Right hindlimb (tissue), 1 donor: ENCODE data around the gene FAM193B.
"Not testable (repeated sequence)": the region's sequence is repeated elsewhere in the genome, so short reads cannot be mapped to it uniquely, and the experiment has no call there.

Source experiments
- DNase-seq: peaks from one replicate; pipeline ENCODE4 v3.0.0-alpha.2; 2018

Gene FAM193B

DNA sequence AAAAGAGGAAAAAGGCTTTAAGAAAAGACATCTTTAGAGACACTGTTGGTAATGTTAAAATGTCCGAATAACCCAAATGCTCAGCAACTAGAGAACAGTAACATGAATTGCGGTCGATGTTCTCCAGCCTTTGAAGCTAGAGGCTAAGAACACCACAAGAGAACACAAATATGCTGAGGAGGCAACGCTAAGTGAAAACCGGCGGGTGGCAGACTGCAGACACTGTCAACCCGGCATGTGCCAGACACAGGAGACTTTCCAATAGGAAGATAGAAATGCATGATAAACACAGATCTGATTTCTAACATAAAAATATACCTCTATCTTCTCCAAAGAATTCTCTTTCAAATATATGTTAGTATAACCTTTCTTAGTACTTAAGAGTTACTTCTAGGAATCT, 19.2 kb downstream of the FAM193B start:
- no peak for DNase-seq

DNA sequence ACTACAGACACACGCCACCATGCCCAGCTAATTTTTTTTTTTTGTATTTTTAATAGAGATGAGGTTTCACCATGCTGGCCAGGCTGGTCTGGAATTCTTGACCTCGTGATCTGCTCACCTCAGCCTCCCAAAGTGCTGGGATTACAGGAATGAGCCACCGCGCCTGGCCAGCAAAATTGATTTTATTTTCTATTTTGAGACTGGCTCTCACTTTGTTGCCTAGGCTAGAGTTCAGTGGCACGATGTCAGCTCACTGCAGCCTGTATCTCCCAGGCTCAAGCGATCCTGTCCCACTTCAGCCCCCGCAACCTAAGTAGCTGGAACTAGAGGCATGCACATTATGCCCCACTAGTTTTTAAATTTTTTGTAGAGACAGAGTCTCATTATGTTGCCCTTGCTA, 19.9 kb downstream of the FAM193B start:
- DNase-seq: not testable (repeated sequence)

DNA sequence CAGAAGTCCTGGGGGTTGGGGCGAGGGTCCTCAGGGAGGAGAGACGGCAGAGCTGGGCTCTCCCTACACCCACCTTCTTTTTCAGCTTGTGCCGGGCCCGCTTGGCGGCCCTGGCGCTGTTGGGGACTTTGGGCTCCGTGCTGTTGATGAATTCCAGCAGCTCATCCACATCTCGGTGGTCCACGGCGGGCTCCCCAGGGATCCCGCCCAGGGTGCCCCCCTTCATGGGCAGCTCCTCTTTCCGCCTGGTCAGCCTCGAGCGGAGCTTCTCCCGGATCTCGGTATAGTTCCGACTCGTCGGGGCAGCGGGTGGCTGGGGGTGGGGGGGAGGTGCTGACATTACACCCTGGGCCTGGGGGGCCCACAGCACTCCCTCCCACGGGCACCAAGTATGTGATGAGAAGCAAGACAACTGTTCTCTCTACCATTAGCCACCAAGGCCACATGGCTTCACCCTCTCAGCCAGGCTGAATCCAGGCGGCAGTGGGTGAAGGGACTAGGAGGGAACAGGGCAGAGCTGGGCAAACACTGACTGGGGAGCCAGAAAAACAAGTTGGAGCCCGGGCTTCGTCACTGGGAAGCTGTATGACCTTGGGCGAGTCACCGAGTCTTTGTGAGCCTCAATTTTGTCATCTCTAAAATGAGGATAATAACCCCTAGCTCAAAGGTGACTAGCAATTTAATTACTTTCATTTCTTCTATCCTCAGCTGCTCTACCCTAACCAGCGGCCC, 23.0 kb downstream of the FAM193B start:
- no peak for DNase-seq

DNA sequence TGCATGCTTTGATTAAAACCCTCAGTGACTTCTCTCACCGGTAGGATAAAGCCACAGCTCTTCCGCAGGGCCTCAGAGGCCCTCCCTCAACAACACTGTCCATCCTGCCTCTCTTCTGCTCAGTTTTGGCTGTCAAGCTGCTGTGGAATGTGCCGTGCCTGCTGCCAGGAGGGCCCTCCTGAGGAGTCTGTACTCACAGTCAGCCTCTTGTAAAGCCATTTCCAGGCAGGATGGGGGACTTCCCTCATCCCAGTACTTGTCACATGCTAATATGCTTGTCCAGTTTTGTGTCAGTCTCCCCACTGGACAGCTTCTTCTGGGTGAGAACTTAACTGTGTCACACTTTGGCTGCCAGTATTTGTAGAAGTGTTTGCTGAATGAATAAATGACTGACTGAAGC, 23.7 kb downstream of the FAM193B start:
- DNase-seq: peak; percentile 20

DNA sequence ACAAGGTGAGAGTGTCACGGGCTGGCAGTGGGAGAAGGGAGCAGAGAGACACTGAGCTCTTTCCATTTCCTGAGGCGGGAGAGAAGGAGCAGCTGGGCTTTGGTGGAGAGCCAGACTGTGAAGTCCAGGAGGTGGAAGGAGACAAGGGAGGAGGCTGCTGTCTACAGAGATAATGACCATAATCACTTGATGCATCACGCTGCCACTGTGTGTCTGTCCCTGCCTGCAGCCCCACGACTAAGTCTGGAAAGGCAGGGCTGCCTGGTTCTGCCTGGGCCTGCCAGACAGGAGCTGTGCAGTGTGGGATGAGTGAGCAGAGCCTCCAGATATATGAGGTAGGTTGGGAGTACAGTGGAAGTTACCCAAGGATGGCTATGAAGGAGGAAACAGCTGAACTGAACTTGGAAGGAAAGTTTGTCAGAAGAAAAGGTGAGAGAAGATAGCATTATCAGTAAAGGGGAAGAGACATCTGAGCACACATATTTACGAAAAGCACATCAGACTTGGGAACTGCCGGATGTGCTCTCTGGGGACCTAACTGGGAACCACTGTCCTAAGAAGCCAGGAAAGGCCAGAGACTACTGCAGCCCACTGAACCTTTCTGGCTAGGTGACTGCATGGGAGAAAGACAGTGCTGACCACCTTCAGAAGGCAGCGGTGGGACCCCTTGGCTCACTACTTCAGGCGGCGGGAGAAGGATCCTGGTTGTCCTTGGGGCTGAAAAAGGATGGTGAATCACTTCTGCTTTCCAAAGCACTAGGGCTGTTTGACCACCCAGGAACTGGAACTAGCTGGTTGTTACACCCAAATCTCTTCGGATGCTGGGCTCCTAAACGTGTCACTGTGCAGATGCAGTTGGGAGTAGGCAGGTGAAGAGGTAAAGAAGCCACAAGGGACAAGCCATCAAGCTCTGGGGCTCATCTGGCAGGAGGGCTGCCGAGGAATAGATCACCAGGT, 24.8 kb downstream of the FAM193B start:
- DNase-seq: no peak

DNA sequence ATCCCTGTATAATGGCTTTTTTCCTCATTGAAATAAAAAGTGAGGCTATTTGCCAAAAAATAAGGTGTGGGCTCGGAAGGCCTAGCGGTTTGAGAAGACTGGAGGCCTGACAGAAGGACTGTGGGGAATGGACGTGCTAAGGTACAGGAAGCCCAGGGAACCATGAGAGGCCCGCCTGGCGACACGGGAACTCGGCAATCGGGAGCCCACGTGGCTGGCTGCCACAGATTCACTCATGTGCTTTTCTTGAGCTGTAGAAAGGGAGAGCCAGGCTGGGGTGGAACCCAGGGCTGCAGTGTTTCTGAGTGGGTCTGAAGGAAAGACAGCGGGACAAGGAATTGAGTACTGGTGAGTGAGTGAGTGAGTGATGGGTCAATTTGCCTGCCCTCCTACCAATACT, 25.7 kb downstream of the FAM193B start:
- DNase-seq: no peak

DNA sequence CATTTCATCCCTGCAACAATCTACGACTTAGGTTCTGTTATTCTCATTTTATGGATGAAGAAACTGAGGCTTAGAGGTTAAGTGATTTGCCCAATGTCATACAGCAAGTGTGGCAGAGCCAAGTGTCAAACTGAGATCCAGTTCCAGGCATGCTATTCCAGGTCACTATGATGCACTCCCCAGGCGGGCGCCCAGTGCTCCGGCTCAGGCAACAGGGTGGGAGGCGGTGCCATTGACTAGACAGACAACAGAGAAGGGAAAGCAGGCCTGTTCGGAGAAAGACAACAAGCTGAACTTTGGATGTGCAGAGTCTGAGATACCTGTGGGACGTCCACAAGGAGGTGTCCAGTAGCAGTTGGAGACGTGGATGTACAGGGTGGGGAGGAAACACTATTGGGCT, 26.8 kb downstream of the FAM193B start:
- no peak for DNase-seq

DNA sequence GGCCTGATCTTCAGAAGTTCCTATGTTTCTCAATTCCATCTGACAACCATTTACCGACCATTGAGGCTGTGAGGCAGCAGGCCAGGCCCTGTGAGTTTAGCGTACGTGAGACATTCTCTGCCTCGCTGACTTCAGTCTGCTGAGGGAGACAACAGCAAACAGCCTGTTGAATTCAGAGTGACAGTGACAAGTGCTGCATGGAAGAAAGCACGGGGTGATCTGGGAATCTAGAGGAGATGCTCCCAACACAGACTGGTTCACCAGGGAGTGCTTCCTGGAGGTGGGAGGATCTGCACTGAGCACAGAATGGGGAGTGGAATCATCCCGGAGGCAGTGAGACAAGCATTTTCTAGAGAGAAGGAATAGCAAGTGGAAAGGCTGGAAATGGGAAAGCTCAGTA, 27.6 kb downstream of the FAM193B start:
- peak; percentile 2 for DNase-seq

DNA sequence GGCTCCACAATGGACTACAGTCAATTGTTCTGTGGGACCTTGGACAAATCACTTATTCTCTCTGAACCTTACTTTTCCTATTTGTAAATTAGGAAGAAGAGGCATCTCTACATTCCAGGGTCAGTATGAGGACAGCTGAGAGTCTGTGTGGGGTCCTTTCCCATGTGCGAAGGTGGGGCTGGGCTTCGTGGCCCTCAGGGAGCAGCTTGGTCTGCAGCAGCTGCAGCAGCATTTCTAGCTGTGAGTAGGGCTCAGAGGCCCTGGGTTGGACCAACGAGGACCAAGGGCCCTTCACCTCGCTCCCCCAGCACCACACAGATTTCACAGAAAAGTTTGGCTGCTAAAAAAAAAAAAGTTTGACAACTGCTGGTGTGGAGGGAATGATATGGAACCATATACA, 28.2 kb downstream of the FAM193B start:
- DNase-seq: peak; percentile 6

DNA sequence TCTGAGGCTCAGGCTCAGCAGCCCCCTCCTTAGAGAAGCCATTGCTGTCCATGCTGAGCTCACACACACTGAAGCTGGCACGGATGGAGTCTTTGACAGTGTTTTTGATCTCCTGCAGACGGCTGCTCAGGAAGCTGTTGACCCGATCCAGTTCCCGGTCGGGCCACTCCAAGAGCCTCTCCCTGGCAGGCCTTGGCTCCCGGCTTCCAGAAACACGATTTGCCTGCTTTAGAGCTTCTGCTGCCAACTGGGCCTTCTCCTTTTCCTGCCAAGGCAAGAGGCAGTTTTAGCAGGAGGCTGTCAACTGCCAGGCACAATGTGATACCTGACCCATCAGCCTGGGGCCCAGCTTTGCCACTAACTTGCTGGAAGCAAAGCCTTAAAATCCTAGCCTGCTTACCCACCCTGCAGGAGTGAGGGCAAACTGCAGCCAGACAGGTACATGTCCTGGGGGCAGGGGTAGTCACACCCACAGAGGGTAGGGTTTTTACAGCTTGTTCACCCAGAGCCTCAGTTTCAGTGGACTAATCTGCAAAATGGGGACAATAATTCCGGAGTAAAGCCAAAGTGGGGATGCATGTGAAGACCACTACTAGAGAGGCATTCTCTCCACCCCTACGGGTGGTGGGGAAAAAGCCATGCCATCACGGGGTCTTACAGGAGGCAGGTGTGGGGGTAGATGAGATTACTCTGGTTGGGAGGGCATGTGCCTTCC, 29.3 kb downstream of the FAM193B start:
- DNase-seq: peak; percentile 12

DNA sequence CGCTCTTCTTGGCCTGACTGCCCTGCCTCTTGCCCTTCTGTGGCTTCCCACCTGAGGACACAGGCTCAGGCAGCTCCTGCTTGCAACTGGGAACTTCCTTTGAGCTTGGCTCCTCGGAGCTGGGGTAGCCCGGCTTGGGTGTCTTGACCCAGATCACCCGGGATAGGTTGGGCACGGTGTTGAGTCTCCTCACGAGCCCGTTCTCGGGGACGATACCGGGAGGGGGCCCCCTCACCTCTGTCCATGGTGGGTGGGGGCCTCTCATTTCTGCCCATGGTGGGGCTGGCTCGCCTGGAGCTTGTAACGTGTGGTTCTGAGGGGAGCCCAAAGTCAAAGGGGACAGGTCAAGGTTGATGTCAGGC, 29.8 kb downstream of the FAM193B start:
- peak; percentile 12 for DNase-seq

DNA sequence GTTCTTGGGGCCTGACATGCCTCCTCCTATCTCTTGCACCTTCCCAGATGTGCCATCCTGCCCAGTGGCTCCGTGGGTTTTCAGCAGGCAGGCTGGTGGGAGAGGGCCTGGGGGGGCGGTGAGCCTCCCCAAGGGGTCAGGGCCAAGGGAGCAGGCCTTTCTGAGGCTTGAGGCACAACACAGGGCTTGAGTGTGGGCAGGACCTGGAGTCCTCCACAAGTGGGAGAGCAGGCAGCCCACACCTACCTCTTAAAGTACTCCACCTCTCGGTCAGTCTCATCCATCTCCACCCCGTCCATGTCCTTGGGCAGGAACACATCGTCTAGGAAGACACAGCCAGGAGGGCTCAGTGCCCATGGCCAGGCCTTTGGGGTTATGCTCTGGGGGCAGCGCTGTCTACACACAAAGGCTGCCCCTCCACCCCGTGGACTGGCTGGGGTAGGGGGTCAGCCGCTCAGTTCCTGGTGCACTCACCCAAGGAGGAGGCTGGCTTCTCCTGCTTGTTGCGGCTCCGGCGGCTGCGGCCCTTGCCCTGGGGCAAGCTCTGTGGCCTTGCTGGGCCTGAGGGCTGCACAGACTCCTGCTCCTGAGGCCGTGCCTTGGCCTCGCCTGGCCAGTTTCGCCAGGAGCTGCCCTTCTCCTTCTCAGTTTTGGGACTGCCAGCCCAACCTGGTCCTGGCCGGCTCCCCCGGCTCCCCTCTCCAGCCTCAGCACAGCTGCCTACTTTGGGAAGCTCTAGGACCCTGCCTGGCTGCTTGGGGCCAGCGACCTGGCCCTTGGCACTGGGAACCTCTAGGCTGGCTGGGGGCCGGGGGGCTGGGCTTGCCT, 30.4 kb downstream of the FAM193B start:
- peak; percentile 16 for DNase-seq

DNA sequence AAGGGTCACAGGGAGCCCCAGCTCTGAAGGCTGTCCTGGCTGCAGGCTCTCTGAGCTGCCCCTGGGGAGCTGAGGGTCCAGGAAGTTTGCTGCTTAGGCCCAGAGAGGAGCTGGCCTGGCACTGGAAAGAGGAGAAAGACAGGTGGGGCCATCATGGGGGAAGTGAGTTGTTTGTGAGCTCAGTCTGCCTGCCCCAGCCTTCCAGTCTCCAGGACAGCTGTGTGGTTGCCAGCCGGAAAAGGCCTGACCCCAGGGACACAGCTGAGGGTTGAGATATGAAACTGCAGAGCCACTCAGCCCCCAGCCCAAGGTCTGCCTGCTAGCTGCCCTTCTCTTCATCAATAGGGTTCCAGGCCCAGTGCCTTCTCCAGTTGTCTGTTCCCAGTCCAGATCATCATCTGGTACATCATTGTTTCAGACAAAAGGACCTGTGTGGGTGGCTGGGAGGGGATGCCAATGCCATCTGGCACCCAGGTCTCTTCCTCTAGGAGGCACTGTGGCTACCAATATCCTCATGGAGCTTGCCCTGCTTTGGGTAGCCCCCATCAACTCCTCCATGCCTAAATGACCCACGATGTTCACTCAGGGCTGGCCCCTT, 33.3 kb downstream of the FAM193B start:
- DNase-seq: peak; percentile 48

DNA sequence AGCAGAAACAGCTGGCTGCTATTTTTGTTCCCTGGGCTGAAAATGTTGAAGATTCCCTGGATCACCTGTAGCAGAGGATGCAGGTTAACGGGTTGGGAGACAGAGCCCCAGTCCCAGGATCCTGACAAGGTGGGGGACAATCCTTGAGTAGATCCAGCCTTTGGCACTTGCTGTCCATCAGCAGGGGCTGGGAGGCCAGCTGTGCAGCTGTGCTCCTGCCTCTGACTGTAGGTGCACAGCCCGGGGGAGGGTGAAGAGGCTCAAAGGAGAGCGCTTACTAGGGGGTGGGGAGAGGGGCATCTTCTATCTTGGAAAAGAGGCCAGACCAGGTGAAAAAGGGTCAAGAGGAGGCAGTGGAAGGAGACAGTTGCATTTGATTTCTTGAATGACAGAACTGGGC, 34.1 kb downstream of the FAM193B start:
- DNase-seq: no peak

DNA sequence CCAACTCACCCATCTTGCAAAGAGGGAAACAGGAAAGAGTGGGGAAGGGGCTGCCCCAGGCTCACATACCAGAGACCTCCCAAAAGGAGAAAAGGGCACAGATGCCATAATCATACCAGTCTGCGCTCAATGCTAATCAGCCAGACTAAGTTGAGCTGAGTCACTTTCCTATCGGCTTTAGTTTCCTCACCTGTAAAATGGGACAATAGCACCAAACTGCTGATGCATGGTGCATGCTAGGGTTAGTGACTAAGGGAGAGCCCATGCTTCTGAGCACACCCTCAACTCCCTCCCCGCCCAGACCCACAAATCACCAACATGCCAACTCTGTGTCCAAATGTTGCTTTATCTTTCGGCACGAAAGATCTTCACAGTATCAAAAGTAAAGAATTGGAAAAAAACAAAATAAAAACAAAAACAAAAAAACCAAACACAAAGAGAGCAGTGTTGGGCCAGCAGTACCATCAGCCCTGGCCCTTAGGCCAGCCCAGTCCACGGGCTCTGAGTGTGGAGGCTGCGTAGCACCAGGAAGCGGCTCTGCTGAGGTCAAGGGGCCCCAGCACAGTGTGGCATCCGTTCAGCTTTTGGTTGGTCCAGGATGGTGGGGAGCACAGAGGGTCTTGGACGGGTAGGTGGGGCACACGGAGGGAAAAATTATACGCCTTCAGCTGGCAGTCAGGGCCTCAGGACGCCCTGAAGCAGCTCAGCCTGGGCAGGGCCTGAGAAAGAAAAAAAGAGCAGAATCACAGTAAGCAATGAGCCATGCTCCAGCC, 34.7 kb downstream of the FAM193B start:
- no peak for DNase-seq

DNA sequence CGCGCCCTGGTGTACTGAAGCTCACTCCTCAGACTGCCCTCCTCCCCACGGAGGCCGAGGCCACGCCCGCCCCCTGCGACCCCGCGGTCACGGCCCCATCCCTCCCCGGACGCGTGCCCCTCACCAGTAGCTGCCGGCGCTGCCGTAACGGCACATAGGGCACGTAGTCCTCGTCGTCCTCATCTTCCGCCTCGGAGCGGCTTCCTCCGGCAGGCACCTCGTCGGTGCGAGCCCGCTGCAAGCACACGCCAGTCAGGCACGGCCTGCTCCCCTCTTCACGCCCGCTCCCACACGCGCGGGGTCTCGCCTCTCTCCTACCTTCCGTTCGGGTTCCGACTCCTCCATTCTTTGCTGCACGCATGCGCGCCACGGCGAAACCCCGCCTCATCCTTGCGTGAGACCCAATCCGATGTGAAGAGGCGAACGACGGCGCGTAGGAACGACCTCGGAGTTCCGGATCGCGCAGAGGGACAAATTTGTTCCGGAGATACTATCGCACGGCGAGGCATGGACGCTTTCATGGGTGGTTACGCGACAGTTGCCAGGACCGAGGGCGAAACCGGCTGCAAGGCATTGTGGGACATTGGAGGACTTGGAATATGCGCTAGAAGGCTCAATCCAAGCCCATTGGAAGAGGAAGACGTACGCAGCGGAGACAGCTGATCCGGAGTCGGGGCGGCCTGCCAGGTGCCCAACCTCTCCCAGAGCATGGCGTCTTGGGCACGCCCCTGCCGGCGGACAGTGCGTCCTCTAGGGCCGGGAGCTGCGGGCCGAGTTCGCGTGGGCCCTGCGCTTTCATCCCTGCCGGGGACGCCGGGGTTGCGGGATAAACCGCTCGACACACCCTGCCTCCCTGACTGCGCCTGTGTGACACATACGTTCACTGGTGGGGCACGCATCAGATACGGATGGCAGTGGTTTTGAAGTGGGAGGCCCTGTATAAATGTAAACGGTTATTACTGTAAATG, 37.5 kb downstream of the FAM193B start, which contains the start of gene DDX41:
Gene DDX41, minus strand, starts transcription at position 361 of the 968 bp plus-strand sequence. Its CDS starts 16 bp downstream, at position 345.
- peak; percentile 99 for DNase-seq

DNA sequence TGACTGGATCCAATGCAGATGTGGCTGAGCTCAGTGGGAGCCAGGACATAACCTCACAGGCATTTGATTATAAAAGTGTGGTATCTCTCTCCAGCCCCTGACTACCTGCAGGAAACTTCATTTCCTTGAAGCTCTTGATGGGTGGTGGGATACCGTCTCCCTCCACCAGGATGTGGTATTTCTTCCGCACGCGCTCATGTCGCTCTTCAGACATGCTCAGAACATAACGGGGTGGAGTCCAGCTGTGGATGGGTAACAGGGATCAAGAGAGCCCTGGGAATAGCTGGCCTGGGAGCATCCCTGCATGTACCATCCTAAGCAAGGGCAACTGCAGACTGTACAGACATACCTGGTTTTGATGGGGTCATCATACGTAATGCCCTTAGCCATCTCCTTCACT, 38.8 kb downstream of the FAM193B start:
- no peak for DNase-seq

DNA sequence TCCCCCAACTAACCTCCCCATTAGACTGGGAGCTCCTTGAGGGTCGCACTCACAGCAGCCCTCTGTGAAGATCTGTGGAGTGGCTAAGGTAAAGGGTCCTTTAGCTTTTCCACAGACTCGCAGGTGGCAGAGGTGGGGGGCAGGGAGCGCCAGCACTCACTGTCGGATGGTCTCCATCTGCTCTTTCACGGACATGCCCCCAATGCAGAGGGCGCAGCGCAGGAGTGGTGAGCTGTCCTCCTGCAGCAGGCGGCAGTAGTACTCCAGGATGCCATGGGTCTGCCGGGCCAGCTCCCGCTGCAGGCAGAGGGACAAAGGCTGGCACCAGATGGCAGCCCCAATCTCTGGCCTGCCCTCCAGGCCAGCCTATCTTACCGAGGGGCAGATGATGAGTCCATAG, 39.8 kb downstream of the FAM193B start:
- DNase-seq: no peak

DNA sequence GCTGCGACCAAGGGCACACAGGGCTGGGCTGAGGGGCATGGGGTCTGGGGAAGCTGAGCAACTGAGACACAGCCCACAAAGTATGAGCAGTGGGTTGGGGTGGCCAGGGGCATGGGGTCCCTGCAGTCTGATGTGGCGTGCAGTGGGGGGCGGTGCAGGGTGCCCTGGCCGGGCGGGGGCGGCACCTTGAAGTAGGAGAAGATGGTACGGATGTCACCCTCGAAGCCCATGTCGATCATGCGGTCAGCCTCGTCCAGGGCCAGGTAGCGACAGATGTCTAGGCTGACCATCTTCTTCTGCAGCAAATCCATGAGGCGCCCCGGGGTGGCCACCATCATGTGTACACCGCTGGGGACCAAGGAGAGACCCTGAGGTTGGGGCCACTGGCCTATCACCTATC, 40.9 kb downstream of the FAM193B start:
- DNase-seq: no peak
